Choroid plexus epithelial cell (primary cell): ENCODE data around the gene SCAMP1.

ENCODE experiments used
- DNase-seq: peaks from one replicate; pipeline ENCODE4 v3.0.0-alpha.2; 2010; ENCODE audit warnings: low read depth
- H3K4me3 ChIP-seq: 2 replicates; pipeline ENCODE4 v1.5.1; 2011; ENCODE audit warnings: low read depth, mild to moderate bottlenecking, control low read depth, low read length, moderate library complexity
- TF ChIP-seq, protein P1 (sequence below): conservative IDR thresholded peaks from 2 replicates; pipeline ENCODE4 v1.5.1; 2011; ENCODE audit warnings: low read depth, mild to moderate bottlenecking, control low read depth, inconsistent platforms, low read length, moderate library complexity

Gene SCAMP1

DNA sequence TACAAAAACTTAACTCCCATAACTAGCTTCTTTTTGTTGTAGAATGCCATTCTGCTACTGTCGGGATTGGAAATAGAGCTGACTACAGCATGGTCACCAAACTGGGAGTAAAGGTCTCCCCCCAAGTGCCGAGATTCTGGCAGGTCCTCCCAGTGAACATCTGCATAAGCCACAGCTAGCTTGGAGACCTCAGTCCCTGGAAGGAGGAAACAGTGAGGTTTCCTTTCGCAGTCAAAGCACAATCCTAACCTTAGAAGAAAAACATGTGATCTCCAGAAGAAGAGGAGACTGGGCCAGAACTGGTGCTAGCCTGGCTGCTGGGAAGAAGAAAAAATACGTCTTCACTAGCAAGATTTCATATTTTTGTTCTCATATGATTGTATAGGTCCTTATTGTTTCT, 127.4 kb downstream of the SCAMP1 start:
- no peak overlapping the region for H3K4me3 ChIP-seq
- DNase-seq, result no peak
- TF ChIP-seq, protein P1, sequence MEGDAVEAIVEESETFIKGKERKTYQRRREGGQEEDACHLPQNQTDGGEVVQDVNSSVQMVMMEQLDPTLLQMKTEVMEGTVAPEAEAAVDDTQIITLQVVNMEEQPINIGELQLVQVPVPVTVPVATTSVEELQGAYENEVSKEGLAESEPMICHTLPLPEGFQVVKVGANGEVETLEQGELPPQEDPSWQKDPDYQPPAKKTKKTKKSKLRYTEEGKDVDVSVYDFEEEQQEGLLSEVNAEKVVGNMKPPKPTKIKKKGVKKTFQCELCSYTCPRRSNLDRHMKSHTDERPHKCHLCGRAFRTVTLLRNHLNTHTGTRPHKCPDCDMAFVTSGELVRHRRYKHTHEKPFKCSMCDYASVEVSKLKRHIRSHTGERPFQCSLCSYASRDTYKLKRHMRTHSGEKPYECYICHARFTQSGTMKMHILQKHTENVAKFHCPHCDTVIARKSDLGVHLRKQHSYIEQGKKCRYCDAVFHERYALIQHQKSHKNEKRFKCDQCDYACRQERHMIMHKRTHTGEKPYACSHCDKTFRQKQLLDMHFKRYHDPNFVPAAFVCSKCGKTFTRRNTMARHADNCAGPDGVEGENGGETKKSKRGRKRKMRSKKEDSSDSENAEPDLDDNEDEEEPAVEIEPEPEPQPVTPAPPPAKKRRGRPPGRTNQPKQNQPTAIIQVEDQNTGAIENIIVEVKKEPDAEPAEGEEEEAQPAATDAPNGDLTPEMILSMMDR, result no peak

DNA sequence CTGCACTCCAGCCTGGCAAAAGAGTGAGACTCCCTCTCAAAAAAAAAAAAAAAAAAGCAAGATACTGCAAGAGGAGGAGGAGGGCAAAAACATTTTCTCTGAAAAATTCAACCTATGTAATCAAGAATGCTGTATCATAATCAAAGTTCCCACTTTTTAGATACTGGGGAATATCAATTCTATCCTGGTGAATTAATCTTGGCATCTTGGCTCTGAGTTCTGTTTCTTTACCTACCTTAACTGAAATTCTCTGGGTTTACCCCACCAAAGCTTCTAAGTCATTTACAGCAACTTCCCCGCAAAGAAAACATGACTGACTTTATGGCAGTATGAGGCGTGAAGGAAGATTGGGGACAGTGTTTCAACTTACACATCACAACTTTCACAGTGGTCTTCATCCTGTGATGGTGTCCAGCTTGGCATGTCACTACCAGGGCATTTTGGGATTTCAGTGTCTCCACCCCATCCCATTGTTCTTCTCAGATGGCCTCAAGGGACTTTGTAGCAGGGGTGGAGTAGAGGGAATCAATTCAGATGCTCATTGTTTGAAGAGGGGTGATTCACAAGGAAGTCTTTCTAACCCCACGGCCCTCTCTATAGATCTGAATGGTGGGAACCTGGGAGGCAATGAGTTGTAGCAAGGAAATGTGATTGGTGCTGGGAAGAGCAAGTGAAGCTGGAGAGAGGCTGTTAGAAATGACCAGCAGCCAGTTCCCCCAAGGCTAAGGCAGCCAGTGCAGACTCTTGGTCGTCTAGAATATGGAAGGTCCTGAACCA, 130.5 kb downstream of the SCAMP1 start:
- no peak overlapping the region for H3K4me3 ChIP-seq
- DNase-seq, result no peak
- TF ChIP-seq, protein P1, result no peak

DNA sequence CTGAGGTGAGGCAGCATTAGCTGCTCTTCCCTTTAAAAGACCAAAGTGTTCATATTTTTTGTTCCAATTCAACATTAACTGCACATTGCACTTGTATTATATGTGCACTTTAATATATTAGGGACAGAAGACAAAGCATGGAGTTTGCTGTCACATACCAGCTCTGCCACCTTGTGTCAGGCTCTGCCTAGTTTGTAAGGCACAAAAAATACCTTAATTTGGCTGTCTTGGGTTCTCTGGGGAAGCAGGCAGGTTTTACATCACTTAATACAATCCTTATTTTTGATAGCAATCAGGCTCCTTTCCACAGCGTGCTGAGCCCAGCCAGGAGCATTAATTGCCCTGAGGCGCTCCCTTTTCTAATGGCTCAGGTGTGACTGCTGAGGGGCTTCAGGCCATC, 131.8 kb downstream of the SCAMP1 start:
- no peak for DNase-seq
- TF ChIP-seq, protein P1, result no peak

DNA sequence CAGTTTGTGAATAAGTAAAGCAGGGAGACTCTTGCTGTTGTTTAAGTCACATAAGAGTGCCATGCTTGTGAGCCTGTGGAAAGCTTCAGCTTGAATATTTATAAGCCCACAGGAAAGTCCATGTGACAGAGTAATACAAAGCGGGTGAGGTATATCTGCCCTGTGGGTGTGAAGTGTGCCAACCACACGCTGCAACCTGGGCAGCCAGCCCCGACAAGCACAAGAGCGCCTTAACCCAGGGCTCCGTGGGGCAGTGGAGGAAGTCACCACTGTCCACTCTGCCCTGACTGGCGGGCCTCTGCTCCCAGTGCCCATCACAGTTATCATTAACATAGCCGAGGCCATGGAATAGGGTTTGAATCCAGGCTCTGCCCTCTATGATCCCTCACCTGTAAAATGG, 132.2 kb downstream of the SCAMP1 start:
- no peak for DNase-seq
- TF ChIP-seq, protein P1, result no peak
- no peak overlapping the region for H3K4me3 ChIP-seq

More for the DNA sequence above, 131.8 kb downstream of the SCAMP1 start:
- H3K4me3 ChIP-seq, result no peak overlapping the region

DNA sequence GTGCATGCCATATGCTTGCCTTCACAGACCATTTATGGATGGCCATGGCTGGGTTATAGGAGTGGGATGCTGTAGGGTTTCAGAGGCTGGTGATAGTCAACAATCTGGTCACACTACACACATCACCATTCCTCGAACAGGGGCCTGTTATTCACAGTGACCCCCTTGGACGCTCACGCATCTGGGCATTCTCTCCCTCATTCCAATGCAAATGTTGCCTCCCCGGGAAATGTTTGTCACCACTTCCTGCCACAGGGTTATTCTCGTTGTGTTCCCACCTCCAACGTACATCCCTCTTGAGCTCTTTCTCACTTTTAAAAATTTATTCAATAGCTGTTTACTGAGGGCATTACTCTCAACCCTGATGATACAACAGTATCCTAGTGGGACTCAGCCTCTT, 135.4 kb downstream of the SCAMP1 start:
- TF ChIP-seq, protein P1, result no peak
- no peak overlapping the region for H3K4me3 ChIP-seq

DNA sequence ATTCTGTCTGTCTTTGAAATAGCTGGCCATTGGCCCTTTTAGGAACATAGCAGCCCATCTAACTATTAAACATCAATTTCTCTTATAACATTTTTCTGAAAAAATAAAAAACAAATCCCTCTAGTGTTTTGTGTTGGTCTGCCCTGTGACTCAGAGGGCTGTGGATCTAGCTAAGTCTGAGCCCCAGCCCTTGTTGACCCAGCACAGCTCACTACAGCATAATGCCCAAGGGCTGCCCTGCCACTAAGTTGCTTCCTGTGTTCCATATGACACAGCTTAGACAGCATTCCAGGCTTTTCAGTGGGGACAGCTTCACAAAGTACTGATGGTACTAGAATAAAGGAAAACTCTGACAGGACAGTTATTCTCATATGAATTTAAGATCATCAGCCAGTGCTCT, 136.0 kb downstream of the SCAMP1 start:
- H3K4me3 ChIP-seq, result no peak overlapping the region
- TF ChIP-seq, protein P1, result no peak
- DNase-seq, result peak; percentile 54

More for the DNA sequence above, 135.4 kb downstream of the SCAMP1 start:
- DNase-seq, result no peak
